ENCODE measurements around the gene CASP2.

CASP2 gene

DNA sequence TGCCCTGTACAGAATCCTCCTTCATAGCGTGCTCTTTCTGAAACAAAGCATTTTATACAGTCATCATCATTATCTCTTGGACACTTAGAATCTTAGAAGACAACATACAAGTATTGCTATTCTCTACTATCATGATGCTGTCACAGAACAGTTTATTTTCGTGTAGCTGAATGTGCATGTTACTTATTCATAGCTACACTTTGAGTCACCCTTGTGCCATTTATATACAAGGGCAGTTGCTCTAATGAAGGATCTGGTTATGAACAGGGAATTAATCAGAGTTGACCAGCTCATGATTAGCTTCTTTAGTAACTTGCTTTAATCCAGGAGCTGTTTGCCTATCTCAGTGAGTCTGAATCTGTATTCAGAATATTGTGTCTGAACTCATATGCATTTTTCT is 11.2 kb downstream of the CASP2 start:
- no peak for DNase-seq

- DNase-seq: no peak
These were observed 11.7 kb downstream of the CASP2 start for GRCh38 chr7:143299840-143300239.

DNA sequence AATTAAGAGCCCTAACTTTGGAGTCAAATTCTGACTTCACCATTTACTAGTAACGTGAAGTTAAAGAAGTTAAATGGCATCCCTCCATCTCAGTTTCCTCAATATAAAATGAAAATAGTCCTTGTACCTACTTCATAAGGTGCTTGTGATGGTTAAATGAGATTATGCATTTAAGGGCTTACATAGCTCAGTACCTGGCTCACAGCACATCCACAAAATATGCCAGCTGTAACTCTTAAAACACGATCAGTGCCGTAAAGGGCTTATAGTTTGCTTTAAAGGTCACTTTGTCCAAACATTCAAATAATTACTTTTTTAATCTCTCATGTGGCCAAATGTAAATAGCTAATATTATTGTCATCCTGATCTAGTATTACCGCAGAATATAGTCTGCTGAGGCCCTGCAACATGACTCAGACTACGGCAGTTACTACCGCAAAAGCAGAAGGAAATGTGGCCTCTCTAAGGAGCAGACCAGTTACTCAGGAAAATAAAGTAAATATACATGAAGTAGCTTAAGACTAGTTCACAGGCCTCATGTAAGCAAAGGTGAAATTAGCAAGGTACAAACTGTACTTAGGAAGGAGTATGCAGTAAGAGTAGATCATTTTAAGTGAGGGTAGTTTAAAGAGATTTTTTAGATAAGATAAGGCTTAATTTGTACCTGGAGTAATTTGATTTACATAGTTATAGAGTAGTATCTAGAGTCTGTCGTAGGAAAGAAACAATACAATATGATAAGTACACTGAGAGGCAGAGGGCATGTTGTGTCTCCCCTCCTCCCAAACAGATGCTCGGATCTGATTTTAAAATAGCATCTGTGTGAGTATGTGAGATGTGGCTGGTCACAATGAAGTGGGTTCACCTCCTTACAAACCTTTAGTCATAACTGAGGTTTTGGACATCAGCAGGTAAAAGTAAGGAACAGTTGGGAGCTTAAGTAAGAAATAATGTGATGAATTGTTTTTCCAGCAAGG is 13.1 kb downstream of the CASP2 start:
- no peak for DNase-seq

- no peak for DNase-seq
These were observed 15.6 kb downstream of the CASP2 start for GRCh38 chr7:143303733-143304132.

DNA sequence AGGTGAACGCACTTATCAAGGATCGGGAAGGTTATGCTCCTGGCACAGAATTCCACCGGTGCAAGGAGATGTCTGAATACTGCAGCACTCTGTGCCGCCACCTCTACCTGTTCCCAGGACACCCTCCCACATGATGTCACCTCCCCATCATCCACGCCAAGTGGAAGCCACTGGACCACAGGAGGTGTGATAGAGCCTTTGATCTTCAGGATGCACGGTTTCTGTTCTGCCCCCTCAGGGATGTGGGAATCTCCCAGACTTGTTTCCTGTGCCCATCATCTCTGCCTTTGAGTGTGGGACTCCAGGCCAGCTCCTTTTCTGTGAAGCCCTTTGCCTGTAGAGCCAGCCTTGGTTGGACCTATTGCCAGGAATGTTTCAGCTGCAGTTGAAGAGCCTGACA is 16.8 kb downstream of the CASP2 start:
- no peak for DNase-seq

DNA sequence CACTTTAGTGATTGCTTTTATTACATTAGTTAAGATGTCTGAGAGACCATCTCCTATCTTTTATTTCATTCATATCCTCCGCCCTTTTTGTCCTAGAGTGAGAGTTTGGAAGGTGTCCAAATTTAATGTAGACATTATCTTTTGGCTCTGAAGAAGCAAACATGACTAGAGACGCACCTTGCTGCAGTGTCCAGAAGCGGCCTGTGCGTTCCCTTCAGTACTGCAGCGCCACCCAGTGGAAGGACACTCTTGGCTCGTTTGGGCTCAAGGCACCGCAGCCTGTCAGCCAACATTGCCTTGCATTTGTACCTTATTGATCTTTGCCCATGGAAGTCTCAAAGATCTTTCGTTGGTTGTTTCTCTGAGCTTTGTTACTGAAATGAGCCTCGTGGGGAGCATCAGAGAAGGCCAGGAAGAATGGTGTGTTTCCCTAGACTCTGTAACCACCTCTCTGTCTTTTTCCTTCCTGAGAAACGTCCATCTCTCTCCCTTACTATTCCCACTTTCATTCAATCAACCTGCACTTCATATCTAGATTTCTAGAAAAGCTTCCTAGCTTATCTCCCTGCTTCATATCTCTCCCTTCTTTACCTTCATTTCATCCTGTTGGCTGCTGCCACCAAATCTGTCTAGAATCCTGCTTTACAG is 17.4 kb downstream of the CASP2 start:
- peak; percentile 29 for DNase-seq

DNA sequence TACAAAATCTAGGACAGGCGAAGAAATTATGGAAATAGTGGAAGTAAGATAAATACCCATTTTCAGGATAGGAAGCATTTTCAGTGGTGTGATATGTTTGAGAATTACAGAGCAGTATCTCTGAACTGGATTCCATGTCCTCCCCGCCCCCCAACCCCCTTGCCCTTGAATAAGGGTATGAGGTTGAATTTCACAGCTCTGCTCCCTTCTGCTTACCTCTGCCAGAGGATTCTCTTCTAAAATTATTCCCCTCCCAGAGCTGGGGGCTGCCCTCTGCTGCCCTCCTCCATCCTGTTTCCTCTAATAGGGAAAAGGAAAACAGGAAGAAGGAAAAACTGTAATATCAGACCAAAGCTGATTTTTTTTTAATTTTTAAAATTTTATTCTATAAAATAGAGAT is 20.5 kb downstream of the CASP2 start:
- DNase-seq: no peak

GRCh38 chr7:143314127-143314526 is 26.0 kb downstream of the CASP2 start:
- DNase-seq: no peak

DNA sequence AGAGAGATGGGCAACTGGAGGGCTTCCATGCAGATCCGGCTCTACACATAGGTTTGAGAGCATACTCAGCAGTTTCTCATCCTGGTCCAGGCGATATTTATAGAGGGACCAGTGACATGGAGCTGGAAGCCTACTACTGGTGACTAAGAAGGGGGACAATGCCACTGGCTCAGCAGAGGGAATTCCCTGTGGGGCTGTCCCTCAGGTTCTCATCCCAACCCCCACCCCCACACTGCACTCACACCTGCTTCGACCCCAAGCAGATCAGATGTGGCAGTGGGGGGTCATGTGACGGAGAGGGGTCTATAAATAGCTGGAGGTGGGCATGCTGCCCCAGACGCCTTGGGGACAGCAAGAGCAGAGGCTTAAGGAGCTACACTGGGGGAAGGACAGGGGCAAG is 27.6 kb downstream of the CASP2 start, which contains the start of gene CLCN1:
Gene CLCN1 (plus strand): TSS at position 336 of the 400 bp plus-strand sequence. CDS start 102 bp downstream, outside the sequence.
- no peak for DNase-seq

DNA sequence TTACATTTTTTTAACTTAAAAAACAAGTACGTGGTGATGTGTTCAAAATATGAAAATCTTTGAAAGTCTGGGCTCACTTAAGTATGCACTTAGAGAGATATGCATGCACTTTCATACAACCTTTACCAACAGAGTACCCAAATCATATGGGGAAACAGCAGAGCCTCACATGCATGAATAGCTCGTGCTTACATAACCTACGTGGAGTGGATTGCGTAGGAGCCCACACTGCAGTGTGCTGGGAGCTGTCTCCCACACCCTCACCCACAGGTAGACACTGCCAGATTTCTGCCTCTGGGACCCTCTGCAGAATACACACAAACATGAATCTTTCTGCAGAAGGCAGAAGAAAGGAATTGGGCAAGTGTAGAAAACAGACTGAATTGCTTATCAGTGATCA is 28.3 kb downstream of the CASP2 start:
- DNase-seq: no peak

- DNase-seq: no peak
These were observed 30.5 kb downstream of the CASP2 start for GRCh38 chr7:143318661-143319060.

DNA sequence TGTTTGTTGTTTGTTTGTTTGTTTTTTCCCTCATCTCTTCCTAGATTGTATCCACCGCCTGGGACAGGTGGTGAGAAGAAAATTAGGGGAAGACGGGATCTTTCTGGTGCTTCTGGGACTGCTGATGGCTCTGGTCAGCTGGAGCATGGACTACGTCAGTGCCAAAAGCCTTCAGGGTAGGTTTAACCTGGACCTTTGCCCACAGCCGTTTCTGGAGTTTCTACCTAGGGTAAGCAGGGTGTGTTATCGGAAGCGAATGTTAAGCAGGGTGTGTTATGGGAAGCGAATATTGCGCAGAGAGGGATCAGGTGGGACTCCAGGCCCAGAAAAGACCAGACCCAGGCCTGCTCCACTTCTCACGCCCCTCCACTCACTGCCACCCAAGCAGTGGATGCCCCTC is 32.5 kb downstream of the CASP2 start:
- no peak for DNase-seq

GRCh38 chr7:143321242-143321641 is 33.1 kb downstream of the CASP2 start:
- DNase-seq: no peak

DNA sequence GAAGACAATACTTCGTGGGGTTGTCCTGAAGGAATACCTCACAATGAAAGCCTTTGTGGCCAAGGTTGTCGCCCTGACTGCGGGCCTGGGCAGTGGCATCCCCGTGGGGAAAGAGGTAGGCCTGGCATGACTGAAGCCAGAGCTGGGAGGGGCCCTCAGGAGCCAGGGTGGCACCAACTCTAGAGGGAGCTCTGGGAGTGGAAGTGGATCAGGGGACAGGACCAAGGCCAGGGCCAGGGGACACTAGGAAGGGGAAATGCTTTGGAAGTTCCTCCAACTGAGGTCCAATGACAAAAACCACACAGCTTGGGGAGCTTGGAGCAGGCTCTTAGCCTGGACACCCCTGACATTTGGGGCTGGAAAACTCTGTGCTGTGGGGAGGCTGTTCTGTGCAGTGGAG is 33.6 kb downstream of the CASP2 start:
- no peak for DNase-seq

DNA sequence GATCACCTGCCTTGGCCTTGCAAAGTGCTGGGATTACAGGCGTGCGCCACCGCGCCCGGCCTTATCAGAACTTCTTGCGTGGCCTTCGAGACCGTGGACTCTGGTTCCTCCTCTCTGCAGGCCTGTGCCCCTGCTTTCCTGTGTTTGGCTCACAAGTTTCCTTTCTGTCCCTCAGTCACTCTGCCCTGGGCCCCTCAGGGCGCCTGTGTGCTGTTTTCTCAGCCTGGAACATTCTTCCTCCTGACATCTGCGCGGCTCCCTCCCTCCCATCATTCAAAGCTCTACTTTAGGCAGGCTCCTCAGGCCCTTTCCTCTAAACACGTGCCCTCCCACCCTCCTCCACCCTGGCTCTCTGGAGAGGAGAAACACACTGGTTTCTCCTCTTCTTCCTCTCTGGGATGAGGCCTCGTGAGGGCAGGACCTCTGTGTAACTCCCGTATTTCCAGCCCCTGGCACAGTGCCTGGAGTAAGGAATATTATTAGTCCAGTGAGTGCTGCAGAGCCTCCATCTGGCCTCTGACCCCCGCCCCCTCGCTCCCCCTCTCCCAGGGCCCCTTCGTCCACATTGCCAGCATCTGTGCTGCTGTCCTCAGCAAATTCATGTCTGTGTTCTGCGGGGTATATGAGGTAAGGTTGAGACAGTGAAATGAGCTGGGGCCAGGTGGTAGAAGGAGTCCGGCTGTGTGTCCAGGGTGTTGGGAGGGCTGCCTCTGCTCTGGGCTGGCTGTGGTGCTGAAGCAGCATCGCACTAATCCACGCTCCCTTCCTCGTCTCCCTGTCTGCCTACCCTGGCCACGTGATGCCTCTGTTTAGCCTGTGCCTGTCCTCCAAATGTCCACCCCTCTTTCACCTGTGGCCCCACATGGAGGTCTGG is 34.8 kb downstream of the CASP2 start:
- DNase-seq: no peak

DNA sequence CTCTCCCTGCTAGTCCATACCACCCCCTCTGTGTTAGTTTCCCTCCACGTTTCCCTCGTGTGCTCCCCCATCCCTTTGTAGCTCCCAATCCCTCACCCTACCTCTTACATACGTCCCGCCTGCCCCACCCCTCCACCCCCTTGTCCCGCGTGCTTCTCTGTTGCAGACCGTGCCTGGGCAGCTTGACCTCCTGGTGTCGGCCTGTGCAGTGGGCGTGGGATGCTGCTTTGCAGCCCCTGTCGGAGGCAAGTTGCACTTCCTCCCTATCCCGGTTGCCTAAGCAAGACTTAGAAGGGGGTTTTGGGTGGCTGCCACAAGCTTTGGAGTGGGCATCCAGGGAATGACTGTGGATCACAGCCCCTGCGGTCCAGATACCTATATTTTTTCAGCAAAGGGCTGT is 35.5 kb downstream of the CASP2 start:
- DNase-seq: no peak

- DNase-seq: no peak
These were observed 37.1 kb downstream of the CASP2 start for GRCh38 chr7:143325240-143325639.

DNA sequence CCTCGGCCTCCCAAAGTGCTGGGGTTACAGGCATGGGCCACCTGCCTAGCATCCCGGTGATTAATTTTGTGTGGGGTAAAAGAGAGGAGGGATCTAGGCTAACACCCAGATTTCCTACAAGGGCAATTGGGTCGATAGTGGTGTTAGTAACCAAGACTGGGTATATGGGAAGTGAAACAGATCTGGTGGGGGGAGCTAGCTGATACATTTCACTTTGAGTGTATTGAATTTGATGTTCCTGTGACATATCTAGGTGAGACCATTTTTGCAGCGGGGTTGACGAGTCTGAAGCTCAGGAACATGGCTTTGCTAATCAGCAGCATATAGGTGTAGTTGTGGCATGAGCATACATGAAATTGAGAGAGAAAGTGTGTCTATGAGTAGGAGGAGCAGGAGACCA is 39.8 kb downstream of the CASP2 start:
- no peak for DNase-seq

DNA sequence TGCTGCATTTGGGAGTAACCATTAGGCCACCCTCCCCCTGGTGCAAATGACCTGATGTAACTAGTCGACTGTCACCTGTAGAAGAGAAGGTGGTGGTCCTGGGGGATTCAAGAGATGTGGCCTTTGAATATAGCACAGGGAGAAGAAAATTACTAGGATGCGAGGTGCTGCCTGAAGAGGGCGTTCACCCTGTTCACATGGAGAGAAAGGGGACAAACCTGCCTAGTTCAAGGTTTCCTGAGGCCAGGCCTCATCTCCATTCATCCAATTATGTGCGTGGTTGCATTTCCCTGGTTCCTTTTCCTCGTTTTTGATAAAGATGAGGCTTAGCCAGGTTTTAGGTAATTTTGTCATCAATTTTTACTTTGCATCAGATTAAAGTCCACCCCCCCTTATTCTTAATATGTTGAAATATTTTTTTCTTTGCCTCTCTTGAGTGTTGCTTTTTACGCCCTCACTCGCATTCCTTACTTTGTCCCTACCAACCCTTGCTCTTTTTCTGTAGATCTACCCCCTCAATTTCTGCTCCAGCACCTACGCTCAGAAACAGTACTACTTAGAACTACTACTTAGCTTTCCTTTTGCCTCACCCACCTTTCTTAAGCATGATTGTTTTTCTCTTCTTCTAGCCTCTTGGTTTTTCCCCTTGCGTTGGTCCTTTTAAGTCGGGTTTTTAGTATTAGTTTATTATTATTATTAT is 41.5 kb downstream of the CASP2 start:
- DNase-seq: no peak

DNA sequence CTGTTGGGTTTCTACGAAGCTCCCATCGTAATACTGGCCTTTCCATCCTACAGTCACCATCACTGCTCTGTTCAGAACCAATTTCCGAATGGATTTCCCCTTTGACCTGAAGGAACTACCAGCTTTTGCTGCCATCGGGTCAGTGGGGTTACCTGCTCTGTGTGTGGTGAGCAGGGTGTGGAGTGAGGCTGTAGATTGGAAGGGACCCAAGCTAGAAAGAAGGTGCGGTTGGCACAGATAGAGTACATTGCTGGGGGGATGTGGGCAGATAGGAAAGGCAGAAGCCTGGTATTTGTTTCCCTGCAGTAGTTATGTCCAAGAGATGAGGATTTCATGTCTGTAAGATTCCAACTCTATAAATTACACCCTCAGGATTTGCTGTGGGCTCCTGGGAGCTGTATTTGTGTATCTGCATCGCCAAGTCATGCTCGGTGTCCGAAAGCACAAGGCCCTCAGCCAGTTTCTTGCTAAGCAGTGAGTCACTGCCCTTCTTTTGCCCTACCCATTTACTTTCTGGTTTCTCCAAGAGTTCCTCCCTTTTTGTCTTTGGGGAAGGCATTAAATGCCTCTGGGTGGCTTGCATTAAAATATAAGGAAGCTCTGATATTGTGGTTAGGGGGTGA is 43.1 kb downstream of the CASP2 start:
- no peak for DNase-seq

DNA sequence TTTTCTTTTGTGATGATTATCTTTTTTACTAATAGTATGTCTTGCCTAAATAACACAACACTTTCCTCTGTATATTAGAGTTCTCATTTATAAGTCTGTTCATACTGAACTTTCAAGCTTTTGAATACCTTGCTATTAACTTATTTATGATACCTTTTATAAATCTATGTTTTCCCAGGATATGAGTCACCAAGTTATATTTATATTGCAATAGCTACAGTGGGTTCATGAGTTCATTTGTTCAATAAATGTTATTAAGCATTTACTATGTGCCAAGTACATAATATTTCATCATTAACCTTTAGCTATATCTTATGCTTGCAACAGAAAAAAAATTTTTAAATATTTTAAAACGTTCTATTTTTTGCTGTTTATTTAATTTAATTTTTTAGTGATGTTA is 46.1 kb downstream of the CASP2 start:
- no peak for DNase-seq

DNA sequence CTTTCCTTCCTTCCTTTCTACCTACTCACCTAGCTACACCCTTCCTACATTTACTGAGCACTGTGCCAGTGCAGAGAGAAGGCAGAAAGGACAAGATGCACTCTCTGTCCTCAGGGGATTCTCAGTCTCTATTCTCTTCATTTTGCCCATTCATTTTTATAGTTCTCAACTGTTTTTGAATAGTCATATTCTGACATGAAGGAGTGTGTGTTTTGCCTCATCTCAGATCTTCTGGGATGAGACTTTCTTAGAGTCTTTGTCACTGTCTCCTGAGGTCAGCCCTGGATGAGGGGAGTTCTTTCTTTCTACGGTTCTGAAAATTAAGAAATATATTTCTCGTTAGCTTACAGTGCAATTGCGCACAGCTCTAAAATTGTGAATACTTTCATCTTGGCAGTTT is 49.1 kb downstream of the CASP2 start:
- no peak for DNase-seq
